WERI-Rb-1 (cell line): ENCODE data around the gene PCSK5.

Source experiments
- DNase-seq: peaks from one replicate; pipeline ENCODE4 v3.0.0-alpha.2; 2020
- H3K27ac ChIP-seq: fragments of 250-450 bp; sonication (Bioruptor Pico); 2 replicates; pipeline ENCODE4 v1.5.1; 2020; ENCODE audit warnings: mild to moderate bottlenecking, moderate library complexity
- H3K27me3 ChIP-seq: fragments of 250-450 bp; sonication (Bioruptor Pico); 2 replicates; pipeline ENCODE4 v1.5.1; 2021; ENCODE audit warnings: mild to moderate bottlenecking, low read depth, moderate library complexity; ENCODE audit not compliant: insufficient read depth, severe bottlenecking
- H3K36me3 ChIP-seq: fragments of 250-450 bp; sonication (Bioruptor Pico); 2 replicates; pipeline ENCODE4 v1.5.1; 2020; ENCODE audit warnings: mild to moderate bottlenecking, moderate library complexity
- H3K4me3 ChIP-seq: 2 replicates; pipeline ENCODE4 v1.5.1; 2011; ENCODE audit warnings: low read depth, mild to moderate bottlenecking, control low read depth, low read length
- H3K9me3 ChIP-seq: fragments of 250-450 bp; sonication (Bioruptor Pico); 2 replicates; pipeline ENCODE4 v1.5.1; 2021; ENCODE audit warnings: mild to moderate bottlenecking, moderate library complexity; ENCODE audit not compliant: severe bottlenecking
- CTCF ChIP-seq: IDR thresholded peaks from 2 replicates; pipeline ENCODE4 v1.5.1; 2011; ENCODE audit warnings: low read depth, mild to moderate bottlenecking, control low read depth, inconsistent platforms, low read length

Gene PCSK5

GRCh38 chr9:76396597-76396996, 506.1 kb downstream of the PCSK5 start:
- no peaks in the 10 kb centered on the region for H3K27me3 ChIP-seq
- no peak for TF ChIP-seq CTCF
- no peak for DNase-seq
- H3K4me3 ChIP-seq: no peak overlapping the region
- H3K36me3 ChIP-seq: peaks cover 6% of the 10 kb centered on the region
- H3K27ac ChIP-seq: no peak overlapping the region
- no peaks in the 10 kb centered on the region for H3K9me3 ChIP-seq

GRCh38 chr9:76399856-76400255, 509.4 kb downstream of the PCSK5 start:
- TF ChIP-seq CTCF: no peak
- no peaks in the 10 kb centered on the region for H3K36me3 ChIP-seq
- no peak overlapping the region for H3K4me3 ChIP-seq
- H3K27ac ChIP-seq: no peak overlapping the region
- no peaks in the 10 kb centered on the region for H3K9me3 ChIP-seq
- DNase-seq: no peak
- no peaks in the 10 kb centered on the region for H3K27me3 ChIP-seq

- TF ChIP-seq CTCF: no peak
- Histone ChIP-seq H3K4me3 (no peak overlapping the region), H3K36me3 (no peaks in the 10 kb centered on the region), H3K27ac (no peak overlapping the region), H3K27me3 (no peaks in the 10 kb centered on the region), H3K9me3 (no peaks in the 10 kb centered on the region)
- DNase-seq: no peak
Measured at GRCh38 chr9:76400534-76401096, 510.1 kb downstream of the PCSK5 start.

GRCh38 chr9:76401176-76401575, 510.7 kb downstream of the PCSK5 start:
- H3K4me3 ChIP-seq: no peak overlapping the region
- no peak overlapping the region for H3K27ac ChIP-seq
- H3K36me3 ChIP-seq: no peaks in the 10 kb centered on the region
- no peaks in the 10 kb centered on the region for H3K9me3 ChIP-seq
- no peak for TF ChIP-seq CTCF
- no peaks in the 10 kb centered on the region for H3K27me3 ChIP-seq
- DNase-seq: no peak

GRCh38 chr9:76401580-76402354, 511.3 kb downstream of the PCSK5 start:
- Histone ChIP-seq H3K36me3 (no peaks in the 10 kb centered on the region), H3K4me3 (no peak overlapping the region), H3K27ac (no peak overlapping the region), H3K27me3 (no peaks in the 10 kb centered on the region), H3K9me3 (no peaks in the 10 kb centered on the region)
- DNase-seq: no peak
- no peak for TF ChIP-seq CTCF
